OCI-LY3 (cell line): ENCODE measurements around the gene NFATC3.

ENCODE experiments used
- CTCF ChIP-seq: fragments of 200-600, 300-600 bp; sonication (generic); IDR thresholded peaks from 2 replicates; pipeline ENCODE4 v1.5.1; 2014; ENCODE audit warnings: antibody characterized with exemption, low read length, low read depth
- EZH2phosphoT487 ChIP-seq: fragments of 200-600 bp; shearing (Covaris generic); IDR thresholded peaks from 2 replicates; pipeline ENCODE4 v1.6.1; 2018; ENCODE audit warnings: antibody characterized with exemption, mixed run types, low read depth

DNA sequence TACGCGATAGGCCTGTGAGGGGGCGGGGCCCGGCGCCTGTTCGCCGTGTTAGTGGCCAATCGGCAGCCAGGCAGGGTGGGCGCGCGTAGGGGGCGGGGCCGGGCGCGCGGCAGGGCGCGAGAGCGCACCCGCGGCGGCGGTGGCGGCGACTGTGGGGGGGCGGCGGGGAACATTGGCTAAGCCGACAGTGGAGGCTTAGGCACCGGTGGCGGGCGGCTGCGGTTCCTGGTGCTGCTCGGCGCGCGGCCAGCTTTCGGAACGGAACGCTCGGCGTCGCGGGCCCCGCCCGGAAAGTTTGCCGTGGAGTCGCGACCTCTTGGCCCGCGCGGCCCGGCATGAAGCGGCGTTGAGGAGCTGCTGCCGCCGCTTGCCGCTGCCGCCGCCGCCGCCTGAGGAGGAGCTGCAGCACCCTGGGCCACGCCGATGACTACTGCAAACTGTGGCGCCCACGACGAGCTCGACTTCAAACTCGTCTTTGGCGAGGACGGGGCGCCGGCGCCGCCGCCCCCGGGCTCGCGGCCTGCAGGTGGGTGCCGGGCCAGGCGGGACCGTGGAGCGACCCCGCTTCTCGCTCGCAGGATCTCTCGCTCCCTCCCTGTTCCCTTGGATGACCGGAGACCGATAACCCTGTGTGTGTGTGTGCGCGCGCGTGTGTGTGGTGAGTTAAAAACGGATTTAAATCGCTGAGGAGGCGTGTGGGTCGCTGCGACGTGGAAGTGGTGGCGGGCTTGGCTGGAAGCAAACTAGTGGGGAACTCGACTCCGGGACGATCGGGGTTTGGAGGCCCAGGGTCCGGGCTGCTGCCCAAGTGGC is at the start of gene NFATC3:
- TF ChIP-seq CTCF: no peak
- TF ChIP-seq EZH2phosphoT487: no peak
